ENCODE measurements around the gene BPTF.
"Not testable (repeated sequence)": the region's sequence is repeated elsewhere in the genome, so short reads cannot be mapped to it uniquely, and the experiment has no call there.

BPTF gene

DNA sequence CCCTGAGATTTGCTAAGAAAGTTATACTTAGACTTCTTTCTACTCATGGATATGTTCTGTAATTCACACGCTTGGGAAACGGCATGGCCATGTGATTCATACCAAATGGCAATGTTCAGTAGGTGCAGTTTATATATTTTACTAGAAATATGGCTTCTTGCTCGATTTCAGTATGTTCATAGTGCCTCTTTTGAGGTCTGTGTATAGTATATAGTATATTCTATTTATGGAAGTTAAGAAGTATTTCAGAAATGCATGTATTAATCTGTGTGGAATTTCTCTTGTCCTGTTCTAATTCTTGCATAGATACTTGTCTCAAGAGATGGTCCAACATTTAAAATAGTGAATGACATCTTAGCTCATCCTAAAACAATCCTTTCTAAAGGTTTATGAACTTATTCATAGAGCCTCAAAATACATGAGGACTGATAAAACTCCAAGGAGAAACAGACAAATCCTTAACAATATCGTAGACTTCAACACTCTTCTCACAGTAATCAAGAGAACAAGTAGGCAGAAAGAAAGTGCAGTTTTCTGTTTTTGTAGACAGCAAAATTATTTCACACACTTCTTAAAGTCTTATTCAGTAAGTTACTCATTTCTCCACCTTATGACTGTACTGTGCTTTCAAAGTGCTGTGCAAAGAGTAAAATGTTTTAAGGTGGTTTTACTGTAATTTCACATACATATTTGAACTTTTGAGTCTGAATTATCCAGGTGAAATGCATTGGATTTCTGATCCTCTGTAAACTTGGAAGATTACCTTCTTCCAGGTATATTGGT lies 11.1 kb downstream of the BPTF start:
- no peak for TF ChIP-seq CTCF (IDR thresholded peaks at IDR 0.05; ENCODE audit: insufficient read depth, low read depth, low read length, missing control alignments)
- H3K4me3 ChIP-seq (ENCODE audit: low read length): no peak overlapping the region
- DNase-seq (ENCODE audit: low read depth): no peak

DNA sequence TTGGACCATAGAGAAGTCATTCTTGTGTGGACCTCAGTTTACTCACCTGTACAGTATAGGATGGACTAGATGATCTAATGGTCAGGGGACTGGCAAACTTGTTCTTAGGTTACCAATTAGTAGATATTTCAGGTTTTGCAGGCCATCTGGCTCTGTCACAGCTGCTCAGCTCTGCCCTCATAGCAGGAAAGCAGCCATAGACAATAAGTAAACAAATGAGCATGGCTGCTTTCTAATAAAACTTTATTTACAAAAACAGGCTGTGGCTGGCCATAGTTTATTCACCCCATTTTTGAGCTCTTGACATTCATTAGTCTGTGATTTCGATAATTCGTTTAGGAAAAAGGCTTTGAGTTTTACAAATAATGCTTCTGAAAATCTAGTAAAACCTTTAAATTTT lies 12.7 kb downstream of the BPTF start:
- no peak for TF ChIP-seq CTCF (IDR thresholded peaks at IDR 0.05; ENCODE audit: insufficient read depth, low read depth, low read length, missing control alignments)
- no peak for DNase-seq (ENCODE audit: low read depth)
- H3K4me3 ChIP-seq (ENCODE audit: low read length): no peak overlapping the region

GRCh38 chr17:67838538-67838937 lies 13.2 kb downstream of the BPTF start:
- DNase-seq (ENCODE audit: low read depth): no peak
- no peak for TF ChIP-seq CTCF (IDR thresholded peaks at IDR 0.05; ENCODE audit: insufficient read depth, low read depth, low read length, missing control alignments)
- no peak overlapping the region for H3K4me3 ChIP-seq (ENCODE audit: low read length)

DNA sequence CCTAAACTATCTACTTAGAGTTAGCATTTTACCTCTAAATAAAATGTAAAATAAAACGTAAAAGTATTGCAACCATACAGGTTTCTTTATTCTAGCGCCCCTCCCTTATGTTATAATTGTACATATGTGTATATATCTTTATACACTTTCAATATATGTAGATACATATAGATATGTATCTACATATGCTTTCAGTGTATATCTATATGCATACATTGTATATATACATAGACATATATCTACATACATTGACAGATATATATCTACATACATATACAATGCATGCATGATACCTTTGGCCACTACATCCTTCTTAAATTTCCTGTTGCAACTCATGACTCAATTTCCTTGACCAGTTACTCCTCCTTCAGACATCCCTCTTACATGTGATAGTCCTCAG lies 16.7 kb downstream of the BPTF start:
- no peak for DNase-seq (ENCODE audit: low read depth)
- H3K4me3 ChIP-seq (ENCODE audit: low read length): no peak overlapping the region
- TF ChIP-seq CTCF (IDR thresholded peaks at IDR 0.05; ENCODE audit: insufficient read depth, low read depth, low read length, missing control alignments): no peak

DNA sequence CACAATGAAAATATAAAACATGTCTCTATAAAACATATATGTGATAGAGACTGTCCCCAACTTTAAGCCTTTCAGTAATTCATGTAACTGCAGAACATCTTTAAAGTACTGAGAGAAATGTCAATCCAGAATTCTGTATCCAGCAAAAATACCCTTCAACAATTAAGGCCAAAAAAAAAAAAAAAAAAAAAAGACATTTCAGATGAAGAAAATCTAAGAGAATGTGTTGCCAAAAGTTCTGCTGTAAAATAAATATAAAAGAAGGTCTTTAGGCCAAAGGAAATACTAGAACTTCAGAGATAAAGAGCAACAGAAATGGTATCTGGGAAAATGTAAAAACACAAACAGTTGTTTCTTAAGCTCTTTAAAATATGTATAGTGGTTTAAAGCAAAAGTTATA lies 17.3 kb downstream of the BPTF start:
- no peak for TF ChIP-seq CTCF (IDR thresholded peaks at IDR 0.05; ENCODE audit: insufficient read depth, low read depth, low read length, missing control alignments)
- H3K4me3 ChIP-seq (ENCODE audit: low read length): no peak overlapping the region
- DNase-seq (ENCODE audit: low read depth): no peak

DNA sequence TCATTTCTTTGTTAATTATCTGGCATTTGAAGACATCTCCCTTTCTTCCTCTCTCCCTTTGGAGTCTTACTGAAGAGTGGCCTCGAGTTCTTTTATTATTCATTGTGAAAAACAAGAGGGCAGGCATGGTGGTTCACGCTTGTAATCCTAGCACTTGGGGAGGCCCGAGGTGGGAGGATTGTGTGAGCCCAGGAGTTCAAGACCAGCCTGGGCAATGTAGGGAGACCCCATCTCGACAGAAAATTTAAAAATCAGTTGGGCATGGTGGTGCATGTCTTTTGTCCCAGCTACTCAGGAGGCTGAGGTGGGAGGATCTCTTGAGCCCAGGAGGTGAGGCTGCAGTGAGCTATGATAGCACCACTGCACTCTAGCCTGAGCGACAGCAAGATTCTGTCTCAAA lies 20.1 kb downstream of the BPTF start:
- DNase-seq (ENCODE audit: low read depth): no peak
- TF ChIP-seq CTCF (IDR thresholded peaks at IDR 0.05; ENCODE audit: insufficient read depth, low read depth, low read length, missing control alignments): no peak
- H3K4me3 ChIP-seq (ENCODE audit: low read length): no peak overlapping the region

DNA sequence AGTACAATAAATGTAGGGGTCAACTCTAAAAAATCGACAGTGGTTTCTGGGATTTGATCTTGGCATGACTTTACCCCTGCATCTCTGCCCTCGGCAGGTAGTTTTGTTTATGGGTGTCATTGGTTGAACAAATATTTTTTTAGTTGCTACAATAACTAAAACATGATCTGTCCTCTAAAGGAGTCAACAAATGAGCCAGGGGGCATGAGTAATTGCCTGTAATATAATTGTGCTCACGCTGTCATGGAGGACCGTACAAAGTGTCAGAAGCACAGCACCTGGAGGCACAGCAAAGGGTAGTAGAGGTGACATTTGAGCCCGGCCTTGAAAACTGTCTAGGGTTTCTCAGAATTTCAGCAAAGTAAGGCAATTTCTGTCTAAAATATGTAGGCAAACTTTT lies 22.9 kb downstream of the BPTF start:
- not testable (repeated sequence) for DNase-seq (ENCODE audit: low read depth); H3K4me3 ChIP-seq (ENCODE audit: low read length)

DNA sequence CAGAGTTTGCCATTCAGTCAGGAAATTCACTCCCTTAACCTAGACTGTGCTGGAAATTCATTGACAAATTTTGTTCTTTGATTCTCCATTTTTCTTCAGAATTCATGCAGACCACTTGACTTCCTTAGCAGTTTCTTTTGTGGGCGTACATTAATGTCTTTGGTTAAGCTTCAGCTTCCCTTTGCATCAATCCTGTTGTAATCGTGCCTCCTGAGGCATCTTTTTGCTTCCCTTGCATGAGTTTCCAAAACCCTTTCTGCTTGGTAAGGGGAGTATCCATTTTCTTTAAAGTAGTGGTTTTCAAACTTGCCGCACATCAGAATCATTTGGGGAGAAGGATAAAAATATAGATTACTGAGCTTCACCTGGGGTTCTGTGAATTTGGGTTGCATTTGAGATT lies 23.5 kb downstream of the BPTF start:
- not testable (repeated sequence) for H3K4me3 ChIP-seq (ENCODE audit: low read length); DNase-seq (ENCODE audit: low read depth)

All from epithelial cell of esophagus (primary cell).